Cardiac muscle cell (in vitro differentiated cells and primary cell): ENCODE measurements around the gene DPF3. TPM values are rescaled to one million over a fixed set of nuclear protein-coding genes. Genes with fewer than 3 reads are reported as not detected.

Experiments used
- DNase-seq, 2 donors: peaks; one replicate each; pipeline versions ENCODE4 v3.0.0 to v3.0.0-alpha.2; 2010 to 2017; ENCODE audit warnings: low read depth in 1 of 2, low spot score in 1 of 2
- H3K27ac ChIP-seq: fragments of 200-600 bp; sonication (generic); 2 replicates; pipeline ENCODE4 v1.5.1; 2016
- H3K27me3 ChIP-seq: fragments of 200-600 bp; sonication (generic); 2 replicates; pipeline ENCODE4 v1.6.0; 2016; ENCODE audit warnings: control low read depth
- H3K36me3 ChIP-seq: fragments of 200-600 bp; sonication (generic); 2 replicates; pipeline ENCODE4 v1.5.1; 2016; ENCODE audit warnings: control low read depth
- H3K4me1 ChIP-seq: fragments of 200-600 bp; sonication (generic); 2 replicates; pipeline ENCODE4 v1.8.1; 2017; ENCODE audit warnings: low read depth, mild to moderate bottlenecking, mixed run types
- H3K4me3 ChIP-seq: fragments of 200-600 bp; sonication (generic); 2 replicates; pipeline ENCODE4 v1.5.1; 2016; ENCODE audit warnings: mild to moderate bottlenecking
- H3K9me3 ChIP-seq: fragments of 200-600 bp; sonication (generic); 2 replicates; pipeline ENCODE4 v1.5.1; 2017; ENCODE audit warnings: low read depth, mild to moderate bottlenecking, control low read depth
- polyA plus RNA-seq: library from polyadenylated mRNA; unstranded; fragments of >200 nt; fragmentation: Nextera tagmentation; extraction: Ambion mirVana; gene quantifications from 2 replicates; pipeline ENCODE4 v1.2.1, GENCODE V29; 2016
- total RNA-seq: library from RNA; depleted of rRNA; stranded (reverse); fragments of >200 nt; gene quantifications from 2 replicates; pipeline ENCODE4 v1.2.3, GENCODE V29; 2016
- TF ChIP-seq, protein P1 (sequence below): IDR thresholded peaks from 2 replicates; pipeline ENCODE4 v1.5.1; 2012; ENCODE audit warnings: low read depth, mild to moderate bottlenecking, low read length

The DPF3 gene
- total and polyA plus RNA-seq, 2 experiments from 2014 or later: 25.9 to 84.8 TPM

DNA sequence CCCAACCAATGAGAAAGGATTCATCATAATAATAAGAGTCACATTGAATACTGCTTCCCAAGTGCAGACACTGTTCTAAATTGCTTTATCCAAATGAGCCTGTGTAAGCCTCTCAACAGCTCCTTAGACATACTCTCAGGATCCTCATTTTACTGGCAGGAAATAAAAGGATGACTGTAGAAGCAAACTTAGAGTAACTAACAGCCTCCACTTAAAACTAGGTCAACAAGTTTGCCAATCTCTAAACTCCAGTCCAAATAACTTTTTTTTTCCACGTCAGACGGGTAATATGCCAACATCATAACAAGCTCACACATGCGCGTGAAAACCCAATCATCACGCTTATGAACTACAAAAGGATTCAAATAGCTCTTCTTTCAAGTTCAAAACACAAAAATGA is 15.3 kb upstream of the DPF3 start:
- Histone ChIP-seq H3K36me3 (no peaks in the 10 kb centered on the region), H3K27ac (no peak overlapping the region), H3K4me3 (no peak overlapping the region), H3K9me3 (no peaks in the 10 kb centered on the region), H3K27me3 (no peaks in the 10 kb centered on the region), H3K4me1 (peaks cover 25% of the 10 kb centered on the region)
- TF ChIP-seq, protein P1, sequence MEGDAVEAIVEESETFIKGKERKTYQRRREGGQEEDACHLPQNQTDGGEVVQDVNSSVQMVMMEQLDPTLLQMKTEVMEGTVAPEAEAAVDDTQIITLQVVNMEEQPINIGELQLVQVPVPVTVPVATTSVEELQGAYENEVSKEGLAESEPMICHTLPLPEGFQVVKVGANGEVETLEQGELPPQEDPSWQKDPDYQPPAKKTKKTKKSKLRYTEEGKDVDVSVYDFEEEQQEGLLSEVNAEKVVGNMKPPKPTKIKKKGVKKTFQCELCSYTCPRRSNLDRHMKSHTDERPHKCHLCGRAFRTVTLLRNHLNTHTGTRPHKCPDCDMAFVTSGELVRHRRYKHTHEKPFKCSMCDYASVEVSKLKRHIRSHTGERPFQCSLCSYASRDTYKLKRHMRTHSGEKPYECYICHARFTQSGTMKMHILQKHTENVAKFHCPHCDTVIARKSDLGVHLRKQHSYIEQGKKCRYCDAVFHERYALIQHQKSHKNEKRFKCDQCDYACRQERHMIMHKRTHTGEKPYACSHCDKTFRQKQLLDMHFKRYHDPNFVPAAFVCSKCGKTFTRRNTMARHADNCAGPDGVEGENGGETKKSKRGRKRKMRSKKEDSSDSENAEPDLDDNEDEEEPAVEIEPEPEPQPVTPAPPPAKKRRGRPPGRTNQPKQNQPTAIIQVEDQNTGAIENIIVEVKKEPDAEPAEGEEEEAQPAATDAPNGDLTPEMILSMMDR: no peak
- peak in 1 of 2 donors; percentile 14 for DNase-seq

DNA sequence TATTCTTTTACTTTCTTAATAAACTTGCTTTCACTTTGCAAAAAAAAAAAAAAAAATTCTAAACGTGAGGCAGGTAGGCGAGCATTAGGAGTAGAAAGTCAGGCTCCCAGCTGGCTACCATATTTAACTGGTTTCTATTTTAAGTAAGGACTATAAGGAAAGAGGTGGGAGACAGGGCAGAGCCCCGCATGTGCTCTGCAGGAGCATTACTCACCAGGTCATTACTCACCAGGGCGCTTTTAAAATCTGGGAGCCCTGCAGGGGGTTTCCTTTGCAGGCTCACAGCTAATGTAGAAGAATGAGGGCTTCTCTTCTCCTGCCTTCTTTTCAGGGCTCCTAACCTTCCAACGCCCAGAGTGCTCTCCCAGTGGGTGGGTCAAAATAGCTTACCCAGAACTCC is 14.0 kb upstream of the DPF3 start:
- no peaks in the 10 kb centered on the region for H3K27me3 ChIP-seq
- H3K4me3 ChIP-seq: no peak overlapping the region
- peak overlapping the region; percentile 74 for H3K27ac ChIP-seq
- peak in 1 of 2 donors; percentile 36 for DNase-seq
- H3K4me1 ChIP-seq: peaks cover 25% of the 10 kb centered on the region
- H3K36me3 ChIP-seq: no peaks in the 10 kb centered on the region
- TF ChIP-seq, protein P1: no peak
- no peaks in the 10 kb centered on the region for H3K9me3 ChIP-seq

DNA sequence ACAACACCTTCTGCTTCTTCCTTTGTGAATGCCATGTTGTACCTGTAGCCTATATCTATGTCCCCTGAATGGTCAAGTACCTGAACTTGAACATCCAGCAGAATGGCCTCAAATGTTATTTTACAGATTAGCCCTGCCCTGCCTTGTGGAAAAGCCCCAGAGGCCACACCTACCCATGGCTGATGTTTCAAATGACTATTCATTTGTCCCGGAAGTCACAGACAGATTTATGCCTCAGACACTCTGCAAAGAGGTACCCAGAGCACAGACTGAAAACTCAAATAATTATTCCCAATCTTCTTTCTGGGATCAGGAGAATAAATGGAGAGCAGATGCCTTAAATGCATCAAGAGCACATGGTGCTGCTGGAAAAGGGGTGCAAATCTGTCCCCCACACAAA is 13.0 kb upstream of the DPF3 start:
- Histone ChIP-seq H3K9me3 (no peaks in the 10 kb centered on the region), H3K27me3 (no peaks in the 10 kb centered on the region), H3K4me3 (no peak overlapping the region), H3K36me3 (no peaks in the 10 kb centered on the region), H3K27ac (peak overlapping the region; percentile 74), H3K4me1 (peaks cover 25% of the 10 kb centered on the region)
- no peak for DNase-seq
- TF ChIP-seq, protein P1: no peak

DNA sequence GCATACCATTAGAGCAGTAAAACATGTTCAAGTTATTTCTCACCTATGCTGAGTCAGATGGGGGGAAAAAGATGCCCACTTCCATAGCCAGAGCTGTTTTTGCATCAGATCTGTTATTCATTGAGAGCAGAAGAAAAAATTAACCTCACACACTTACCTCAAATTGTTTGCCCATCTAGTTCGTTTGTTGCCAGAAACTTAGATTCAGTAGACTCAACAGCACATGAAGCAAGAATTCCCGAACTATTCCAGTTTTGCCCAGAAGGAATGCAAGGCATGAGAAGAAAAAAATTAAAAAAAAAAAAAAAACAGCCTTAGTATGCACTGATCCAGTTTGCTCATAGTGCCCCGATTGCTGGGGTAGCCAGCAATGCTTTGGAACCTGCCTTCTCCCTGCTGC is 12.4 kb upstream of the DPF3 start:
- TF ChIP-seq, protein P1: no peak
- H3K27me3 ChIP-seq: no peaks in the 10 kb centered on the region
- no peak overlapping the region for H3K4me3 ChIP-seq
- no peaks in the 10 kb centered on the region for H3K36me3 ChIP-seq
- H3K9me3 ChIP-seq: no peaks in the 10 kb centered on the region
- H3K27ac ChIP-seq: no peak overlapping the region
- peaks cover 25% of the 10 kb centered on the region for H3K4me1 ChIP-seq
- peak in 1 of 2 donors; percentile 73 for DNase-seq

DNA sequence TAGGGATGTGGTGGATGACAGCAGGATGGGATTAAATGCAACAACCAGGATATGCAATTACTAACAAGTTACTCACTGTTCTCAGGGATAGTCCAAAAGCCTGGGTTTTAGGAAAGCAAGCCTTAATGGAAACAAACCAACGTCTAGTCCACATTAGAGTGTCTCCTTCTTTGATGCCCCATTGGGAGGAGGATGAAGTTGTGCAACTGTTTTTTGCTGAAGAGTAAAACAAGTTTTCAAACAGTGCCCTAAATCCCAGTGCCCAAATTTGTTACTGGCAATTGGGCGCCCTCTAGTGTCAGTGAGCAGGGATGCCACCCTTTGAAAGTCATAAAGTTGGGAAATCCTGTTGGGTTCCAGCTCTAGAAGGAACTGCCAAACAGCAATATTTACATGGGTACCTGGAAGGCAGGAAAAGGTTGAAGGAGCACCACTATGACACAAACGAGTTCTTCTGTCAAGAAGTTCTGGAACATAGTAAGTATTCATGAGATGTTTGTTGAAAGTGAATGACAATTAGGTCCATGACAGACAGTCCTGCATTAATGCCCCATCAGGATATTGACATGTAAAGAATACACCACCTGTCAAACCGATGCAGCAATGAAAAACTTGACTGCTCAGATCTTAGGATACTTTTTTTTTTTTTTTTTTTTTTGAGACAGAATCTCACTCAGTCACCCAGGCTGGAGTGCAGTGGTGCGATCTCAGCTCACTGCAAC is 11.1 kb upstream of the DPF3 start:
- TF ChIP-seq, protein P1: peak; percentile 94
- H3K4me1 ChIP-seq: peaks cover 33% of the 10 kb centered on the region
- H3K9me3 ChIP-seq: no peaks in the 10 kb centered on the region
- no peaks in the 10 kb centered on the region for H3K36me3 ChIP-seq
- no peak overlapping the region for H3K27ac ChIP-seq
- H3K4me3 ChIP-seq: no peak overlapping the region
- DNase-seq: peak; percentile 83 to 87
- no peaks in the 10 kb centered on the region for H3K27me3 ChIP-seq
